Hepatocyte (in vitro differentiated cells): ENCODE measurements around the gene NADSYN1. TPM values are rescaled to one million over a fixed set of nuclear protein-coding genes. Genes with fewer than 3 reads are reported as not detected.

Experiments used
- DNase-seq: peaks from one replicate; pipeline ENCODE4 v3.0.0-alpha.2; 2016; ENCODE audit warnings: low spot score
- H2AFZ ChIP-seq: fragments of 200-600 bp; sonication (generic); 2 replicates; pipeline ENCODE4 v1.6.0; 2016; ENCODE audit warnings: antibody characterized with exemption, mild to moderate bottlenecking
- H3K27ac ChIP-seq: fragments of 200-600 bp; sonication (generic); 2 replicates; pipeline ENCODE4 v1.5.1; 2016; ENCODE audit warnings: mild to moderate bottlenecking
- H3K27me3 ChIP-seq: fragments of 200-600 bp; sonication (generic); 2 replicates; pipeline ENCODE4 v1.6.1; 2016
- H3K36me3 ChIP-seq: fragments of 200-600 bp; sonication (generic); replicated peaks from 2 replicates; pipeline ENCODE4 v1.5.1; 2016; ENCODE audit warnings: low read depth; ENCODE audit not compliant: insufficient read depth
- H3K4me1 ChIP-seq: fragments of 200-600 bp; sonication (generic); 2 replicates; pipeline ENCODE4 v1.5.1; 2016; ENCODE audit warnings: mild to moderate bottlenecking, moderate library complexity; ENCODE audit not compliant: insufficient read depth
- H3K4me2 ChIP-seq: fragments of 200-600 bp; sonication (generic); 2 replicates; pipeline ENCODE4 v1.6.0; 2016
- H3K4me3 ChIP-seq: fragments of 200-600 bp; sonication (generic); 2 replicates; pipeline ENCODE4 v1.5.1; 2016; ENCODE audit warnings: mild to moderate bottlenecking
- H3K79me2 ChIP-seq: fragments of 200-600 bp; sonication (generic); 2 replicates; pipeline ENCODE4 v1.6.0; 2017; ENCODE audit warnings: mild to moderate bottlenecking
- H3K9me2 ChIP-seq: fragments of 200-600 bp; sonication (generic); replicated peaks from 2 replicates; pipeline ENCODE4 v1.6.0; 2017; ENCODE audit warnings: mild to moderate bottlenecking; ENCODE audit not compliant: insufficient read depth
- H3K9me3 ChIP-seq: fragments of 200-600 bp; sonication (generic); 2 replicates; pipeline ENCODE4 v1.5.1; 2016; ENCODE audit warnings: low read depth, mild to moderate bottlenecking
- H4K20me1 ChIP-seq: fragments of 200-600 bp; sonication (generic); 2 replicates; pipeline ENCODE4 v1.6.0; 2016; ENCODE audit warnings: mild to moderate bottlenecking; ENCODE audit not compliant: insufficient read depth, poor library complexity, severe bottlenecking
- CTCF ChIP-seq: fragments of 200-600 bp; sonication (generic); IDR thresholded peaks from 2 replicates; pipeline ENCODE4 v1.5.1; 2016; ENCODE audit warnings: antibody characterized with exemption, mild to moderate bottlenecking; ENCODE audit not compliant: poor library complexity
- EZH2 ChIP-seq: fragments of 200-600 bp; sonication (generic); IDR thresholded peaks from 2 replicates; pipeline ENCODE4 v1.6.1; 2016; ENCODE audit warnings: antibody characterized with exemption, mild to moderate bottlenecking, borderline replicate concordance
- EZH2phosphoT487 ChIP-seq: fragments of 200-600 bp; sonication (generic); IDR thresholded peaks from one replicate; pipeline ENCODE4 v1.6.1; 2018; ENCODE audit warnings: antibody characterized with exemption, mild to moderate bottlenecking, low read depth, moderate library complexity; ENCODE audit not compliant: unreplicated experiment, severe bottlenecking
- WGBS: methylation state at CpG from one replicate; pipeline ENCODE4 v1.1.6; 2016; ENCODE audit warnings: low lambda C conversion rate; ENCODE audit errors: missing lambda C conversion rate; 5-methylcytosine and 5-hydroxymethylcytosine counted together
- polyA plus RNA-seq: library from polyadenylated mRNA; unstranded; fragments of >200 nt; fragmentation: Nextera tagmentation; extraction: Ambion mirVana; gene quantifications from 2 replicates; pipeline ENCODE4 v1.2.1, GENCODE V29; 2016
- total RNA-seq: library from RNA; depleted of rRNA; stranded (reverse); fragments of >200 nt; gene quantifications from 2 replicates; pipeline ENCODE4 v1.2.3, GENCODE V29; 2014

NADSYN1 gene
- total and polyA plus RNA-seq, 2 experiments from 2014 or later = 42.0 to 43.7 TPM

DNA sequence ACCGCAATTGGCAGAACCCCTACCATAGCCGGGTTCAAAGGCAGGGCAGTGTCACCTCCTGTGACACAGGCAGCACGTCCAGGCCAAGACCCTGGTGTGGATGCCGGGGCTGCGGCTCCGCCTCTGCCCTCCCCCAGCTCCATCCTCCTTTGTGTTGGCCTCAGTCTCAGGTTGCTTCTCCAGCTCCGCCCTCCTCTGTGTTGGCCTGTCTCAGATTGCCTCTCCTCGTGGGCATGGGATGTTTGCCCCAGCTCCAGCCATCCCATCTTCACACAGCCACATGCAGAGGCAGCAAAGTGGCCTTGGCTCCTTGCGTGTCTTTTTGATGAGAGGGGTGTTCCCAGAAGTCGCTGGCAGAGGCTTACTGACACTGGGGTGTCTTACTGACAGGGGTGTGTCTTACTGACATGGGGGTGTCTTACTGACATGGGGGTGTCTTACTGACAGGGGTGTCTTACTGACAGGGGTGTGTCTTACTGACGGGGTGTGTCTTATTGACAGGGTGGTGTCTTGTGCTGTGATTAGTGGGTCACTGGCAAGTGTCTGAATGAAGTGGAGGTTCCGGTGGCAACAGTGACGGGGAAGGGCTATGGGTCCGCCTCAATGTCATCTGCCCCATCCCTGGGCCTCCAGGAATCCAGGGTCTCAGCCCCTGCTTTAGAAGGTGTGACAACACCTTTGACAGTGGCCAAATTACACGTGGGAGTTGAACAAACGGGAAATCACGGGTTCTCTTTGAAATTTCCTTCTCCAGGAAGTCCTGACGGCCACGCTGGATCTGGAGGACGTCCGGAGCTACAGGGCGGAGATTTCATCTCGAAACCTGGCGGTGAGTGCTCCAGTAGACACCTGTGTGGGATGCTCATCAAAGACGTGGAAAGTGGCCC, 24.9 kb downstream of the NADSYN1 start:
- no peaks in the 10 kb centered on the region for H3K9me3 ChIP-seq
- no peaks in the 10 kb centered on the region for H3K36me3 ChIP-seq
- WGBS = 84% methylated on average over 25 of the region's 25 CpGs
- H3K79me2 ChIP-seq = no peaks in the 10 kb centered on the region
- H2AFZ ChIP-seq = no peak overlapping the region
- no peaks in the 10 kb centered on the region for H4K20me1 ChIP-seq
- H3K4me3 ChIP-seq = no peak overlapping the region
- no peak for DNase-seq
- no peak overlapping the region for H3K27ac ChIP-seq
- no peaks in the 10 kb centered on the region for H3K27me3 ChIP-seq
- peaks cover 4% of the 10 kb centered on the region for H3K4me1 ChIP-seq
- H3K9me2 ChIP-seq = no peaks in the 10 kb centered on the region
- TF ChIP-seq CTCF (no peak), EZH2phosphoT487 (no peak), EZH2 (no peak)
- H3K4me2 ChIP-seq = no peak overlapping the region

DNA sequence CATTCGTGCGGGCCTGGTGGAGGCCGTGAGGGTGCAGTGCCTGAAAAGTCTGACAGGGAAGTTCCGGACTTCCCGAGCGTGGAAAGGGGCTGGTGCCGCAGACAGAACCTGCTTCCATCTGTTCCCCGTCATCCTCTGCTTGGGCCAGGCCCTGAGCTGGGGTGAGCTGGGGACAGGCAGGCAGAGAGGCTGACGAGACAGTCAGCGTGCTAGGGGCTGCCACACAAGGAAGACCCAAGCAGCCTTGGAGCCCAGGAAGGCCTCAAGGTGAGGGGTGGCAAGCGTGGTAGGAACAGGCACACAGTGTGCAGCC, 25.5 kb downstream of the NADSYN1 start:
- no peak overlapping the region for H3K4me3 ChIP-seq
- H2AFZ ChIP-seq = no peak overlapping the region
- DNase-seq = no peak
- no peak overlapping the region for H3K27ac ChIP-seq
- TF ChIP-seq EZH2 = no peak
- TF ChIP-seq CTCF = no peak
- no peak for TF ChIP-seq EZH2phosphoT487
- H4K20me1 ChIP-seq = no peaks in the 10 kb centered on the region
- no peak overlapping the region for H3K4me2 ChIP-seq
- WGBS = 97% methylated on average over 11 of the region's 11 CpGs
- no peaks in the 10 kb centered on the region for H3K27me3 ChIP-seq
- H3K9me3 ChIP-seq = no peaks in the 10 kb centered on the region
- H3K4me1 ChIP-seq = peaks cover 4% of the 10 kb centered on the region
- H3K79me2 ChIP-seq = no peaks in the 10 kb centered on the region
- H3K9me2 ChIP-seq = no peaks in the 10 kb centered on the region
- no peaks in the 10 kb centered on the region for H3K36me3 ChIP-seq

- no peak overlapping the region for H3K4me2 ChIP-seq
- H3K27ac ChIP-seq = no peak overlapping the region
- H3K4me1 ChIP-seq = peaks cover 4% of the 10 kb centered on the region
- H3K79me2 ChIP-seq = no peaks in the 10 kb centered on the region
- WGBS = 83% methylated on average over 24 of the region's 24 CpGs
- H4K20me1 ChIP-seq = no peaks in the 10 kb centered on the region
- H3K27me3 ChIP-seq = no peaks in the 10 kb centered on the region
- no peaks in the 10 kb centered on the region for H3K9me3 ChIP-seq
- no peak for DNase-seq
- no peak for TF ChIP-seq EZH2
- TF ChIP-seq CTCF = no peak
- TF ChIP-seq EZH2phosphoT487 = no peak
- no peak overlapping the region for H2AFZ ChIP-seq
- no peaks in the 10 kb centered on the region for H3K9me2 ChIP-seq
- no peaks in the 10 kb centered on the region for H3K36me3 ChIP-seq
- no peak overlapping the region for H3K4me3 ChIP-seq
Observed at GRCh38 chr11:71481101-71481960, 28.3 kb downstream of the NADSYN1 start.
